MG63 (cell line): ENCODE results near the gene RAB1A. TPM values are rescaled to one million over a fixed set of nuclear protein-coding genes. Genes with fewer than 3 reads are reported as not detected.

ENCODE experiments used
- total RNA-seq: library from RNA; depleted of rRNA; stranded (reverse); fragments of >200 nt; shearing (Covaris generic); gene quantifications from 2 replicates; pipeline ENCODE4 v1.2.3, GENCODE V29; 2014; ENCODE audit warnings: low replicate concordance; rRNA removed

The RAB1A gene
- total RNA-seq, 1 experiment from 2014 or later: 62.5 TPM

Other genes with a start within 250 kb of the RAB1A start
- gene SLC1A4, start 140.7 kb downstream of the RAB1A start, total RNA-seq: 18.6 and 21.1 TPM in 2 replicates
- 4.5 and 4.9 TPM in 2 replicates for gene CEP68, start 73.7 kb downstream of the RAB1A start, total RNA-seq
- gene ACTR2, start 97.7 kb upstream of the RAB1A start, total RNA-seq: 26.9 and 29.4 TPM in 2 replicates